GM19193 (cell line): ENCODE measurements around the gene EPS8L3.

Source experiments
- POLR2A ChIP-seq: IDR thresholded peaks from 4 replicates; pipeline ENCODE4 v1.6.1; 2011; ENCODE audit not compliant: insufficient read depth, insufficient read length; ENCODE audit errors: extremely low read depth

Gene EPS8L3

GRCh38 chr1:109773203-109773899 is 9.6 kb upstream of the EPS8L3 start:
- TF ChIP-seq POLR2A, result no peak

- no peak for TF ChIP-seq POLR2A
These were observed 9.0 kb upstream of the EPS8L3 start for GRCh38 chr1:109772658-109773202.

DNA sequence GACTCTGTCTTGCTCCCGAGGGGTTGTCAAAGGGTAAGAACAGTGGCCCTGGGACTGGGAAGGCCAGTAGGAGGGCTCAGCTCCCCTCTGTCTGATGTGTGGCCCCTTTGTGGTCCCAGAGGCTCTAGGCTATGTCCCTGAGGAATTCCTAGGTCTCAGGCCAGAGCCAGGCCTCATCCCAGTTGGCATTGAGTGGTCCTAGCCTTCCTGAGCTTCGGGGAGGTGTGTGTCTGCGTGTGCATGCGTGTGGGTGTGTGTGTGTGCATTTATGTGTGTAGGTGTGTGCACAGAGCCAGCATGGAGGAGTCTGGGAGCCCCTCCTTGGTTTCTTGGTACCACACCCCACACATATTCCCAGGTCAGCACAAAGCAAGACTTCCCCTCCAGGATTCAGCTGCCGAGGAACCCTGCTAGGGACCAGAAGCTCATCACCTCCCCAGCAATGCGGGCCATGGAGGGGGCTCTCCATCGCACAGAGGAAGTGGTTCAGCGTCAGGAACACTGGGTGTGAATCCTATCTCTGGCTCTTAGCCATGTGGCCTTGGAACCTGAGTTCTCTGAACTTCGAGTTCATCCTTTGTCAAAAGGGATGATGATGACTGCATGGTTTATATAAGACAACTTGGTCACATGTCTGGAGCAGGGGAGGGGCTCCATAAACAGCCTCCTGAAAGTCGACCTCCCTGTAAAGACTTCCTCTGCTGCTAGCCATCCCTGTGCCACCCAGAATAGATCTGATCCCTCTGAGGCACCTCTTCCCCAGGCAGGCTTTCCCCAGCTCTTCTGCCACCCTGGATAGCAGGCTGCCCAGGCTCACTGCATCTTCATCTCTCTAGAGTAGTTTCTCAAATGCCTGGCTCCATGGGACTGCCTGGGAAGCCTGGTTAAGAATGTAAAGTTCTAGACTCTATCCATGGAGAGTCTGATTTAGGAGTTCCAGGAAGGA is 8.3 kb upstream of the EPS8L3 start:
- TF ChIP-seq POLR2A, result no peak

DNA sequence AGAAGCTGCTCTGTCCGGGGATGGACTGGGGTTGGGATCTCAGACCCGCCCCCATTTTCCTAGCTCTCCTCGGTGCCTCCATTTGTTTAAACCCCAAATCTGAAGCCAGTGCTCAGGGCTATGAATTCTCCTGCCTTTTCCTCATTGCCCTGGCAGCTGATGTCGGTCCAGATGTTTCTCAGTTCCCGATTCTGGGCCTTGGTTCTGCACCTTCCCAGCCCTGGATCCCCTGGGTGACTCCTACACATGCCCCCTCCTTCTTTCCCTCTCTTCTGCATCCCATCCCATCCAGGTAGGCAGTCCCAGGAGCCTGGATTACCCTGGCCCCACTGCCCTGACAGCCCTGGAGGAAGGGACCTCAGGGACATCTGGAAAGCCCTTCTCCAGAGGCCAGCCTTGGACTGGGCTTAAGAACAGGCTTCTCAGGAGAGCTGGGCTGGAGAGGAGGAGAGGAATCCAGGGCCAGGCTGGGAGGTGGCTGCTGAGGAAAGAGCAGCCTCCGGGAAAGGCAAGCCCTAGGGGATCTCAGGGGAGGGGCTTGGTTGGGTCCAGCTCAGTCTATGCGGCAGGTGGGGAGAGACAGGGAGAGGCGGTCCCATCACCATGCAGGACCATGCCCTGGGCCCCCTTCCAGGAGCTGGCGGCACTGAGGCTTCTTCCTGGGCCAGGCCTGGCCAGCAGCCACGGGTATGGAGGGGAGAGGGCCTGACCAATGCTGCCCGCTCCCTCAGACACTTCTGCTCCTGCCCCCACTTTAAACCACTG is 6.8 kb upstream of the EPS8L3 start:
- no peak for TF ChIP-seq POLR2A

DNA sequence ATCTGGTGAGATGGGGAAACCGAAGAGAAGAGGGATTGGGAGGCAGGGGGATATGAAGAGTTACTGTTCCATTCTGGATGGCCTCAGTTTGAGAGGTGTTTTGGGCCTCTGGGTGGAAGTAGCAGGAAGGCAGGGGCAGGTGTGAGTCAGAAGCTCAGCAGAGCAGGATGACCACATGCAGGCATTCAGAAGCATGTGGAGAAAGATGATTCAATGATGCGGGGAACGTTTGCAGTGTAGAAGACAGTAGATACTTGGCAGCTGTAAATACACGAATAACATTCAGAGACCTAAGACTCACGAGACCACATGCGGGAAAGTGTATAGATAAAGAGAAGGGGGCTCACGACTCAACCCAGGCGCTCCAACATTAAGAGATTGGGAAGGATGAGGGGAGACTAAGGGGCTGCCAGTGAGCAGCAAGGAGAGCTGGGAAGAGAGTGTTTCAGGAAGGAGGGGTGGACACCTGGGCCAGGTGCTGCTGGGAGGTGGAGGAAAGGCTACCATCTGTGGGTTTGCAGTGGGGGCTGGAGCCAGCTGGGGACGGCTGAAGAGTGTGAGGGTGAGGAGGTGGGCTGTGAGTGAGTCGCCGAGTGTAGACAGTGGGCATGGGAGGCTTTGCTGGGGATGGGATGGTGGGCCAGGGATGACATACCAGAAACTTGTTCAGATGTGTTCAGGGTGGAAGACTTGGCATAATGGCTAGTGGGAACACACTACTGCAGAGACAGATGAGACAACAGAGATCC is 5.8 kb upstream of the EPS8L3 start:
- no peak for TF ChIP-seq POLR2A

GRCh38 chr1:109768820-109769219 is 5.1 kb upstream of the EPS8L3 start:
- TF ChIP-seq POLR2A, result no peak

DNA sequence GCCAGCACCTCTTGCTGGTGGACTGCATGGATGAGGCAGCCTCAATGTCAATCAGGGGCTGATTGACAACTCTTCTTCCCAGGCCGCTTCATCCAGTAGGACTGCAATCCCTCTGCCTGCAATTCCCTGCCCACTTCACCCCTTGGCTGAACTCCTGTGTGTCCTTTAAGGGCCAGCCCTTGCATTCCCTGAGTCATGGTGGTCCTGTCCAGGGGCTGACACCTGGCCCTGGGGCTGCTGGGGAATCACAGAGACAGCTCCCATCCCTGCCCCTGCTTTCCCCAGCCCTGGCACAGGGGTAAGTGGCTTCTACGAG is 4.6 kb upstream of the EPS8L3 start:
- TF ChIP-seq POLR2A, result no peak

DNA sequence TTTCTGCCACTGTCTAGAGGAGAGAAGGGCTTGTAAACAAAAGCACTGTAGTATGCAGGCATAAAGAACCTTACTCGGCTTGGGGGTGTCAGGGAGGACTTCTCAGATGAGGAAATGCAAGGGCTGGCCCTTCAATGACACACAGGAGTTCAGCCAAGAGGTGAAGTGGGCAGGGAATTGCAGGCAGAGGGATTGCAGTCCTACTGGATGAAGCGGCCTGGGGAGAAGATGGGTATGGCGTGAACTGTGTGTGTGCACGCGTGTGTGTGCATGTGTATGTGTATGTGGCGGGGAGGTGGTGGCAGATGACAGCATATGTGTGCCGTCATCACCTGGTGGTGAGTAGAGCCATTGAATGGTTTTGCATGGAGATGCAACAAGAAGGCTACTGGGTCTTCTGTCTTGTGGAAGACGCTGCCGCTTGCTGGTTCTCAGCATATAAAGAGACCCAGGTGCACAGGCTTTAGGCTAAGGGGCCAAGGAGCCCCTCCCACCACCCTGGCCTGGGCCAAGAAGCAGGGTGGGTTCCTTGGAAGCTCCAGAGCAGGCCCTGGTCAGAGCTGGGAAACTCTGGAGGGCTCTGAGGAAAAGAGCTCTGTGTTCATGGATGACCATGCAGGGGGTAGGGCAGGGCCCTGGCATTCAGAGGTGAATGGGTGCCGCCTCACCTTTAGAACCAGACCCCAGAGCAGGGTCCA is 4.1 kb upstream of the EPS8L3 start:
- TF ChIP-seq POLR2A, result no peak

DNA sequence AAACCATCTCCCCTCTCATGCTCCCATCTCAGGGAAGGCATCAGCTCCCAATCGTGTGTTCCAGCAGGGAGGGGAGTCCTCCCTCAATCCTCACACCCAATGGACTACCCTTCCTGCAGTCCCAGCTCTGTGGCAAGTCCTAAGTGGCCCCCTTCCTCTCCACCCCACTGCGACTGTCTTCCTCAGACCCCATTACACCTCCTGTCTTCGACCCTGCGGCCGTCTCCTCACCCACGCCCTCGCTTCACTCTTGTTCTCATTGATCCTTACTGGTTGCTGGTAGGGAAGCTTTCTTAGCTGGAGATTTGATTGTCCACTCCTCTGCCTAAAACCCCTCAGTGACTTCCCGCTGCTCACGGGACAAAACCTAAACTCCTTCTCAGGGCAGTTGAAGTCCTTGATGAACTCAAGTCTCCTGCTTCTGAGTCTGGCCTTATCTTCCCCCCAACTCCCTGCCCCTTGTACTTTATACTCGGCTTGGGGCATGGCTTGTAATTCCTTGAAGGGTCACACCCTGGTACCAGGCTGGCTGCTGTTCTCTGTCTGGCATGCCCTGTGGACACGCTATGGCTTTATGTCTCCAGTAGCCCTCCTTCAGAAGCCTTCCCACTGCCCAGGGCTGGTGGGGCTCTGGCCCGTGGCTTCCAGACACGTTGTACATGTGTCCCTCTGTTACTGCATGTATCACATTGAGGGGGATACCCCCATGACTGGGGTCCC is 2.3 kb upstream of the EPS8L3 start:
- TF ChIP-seq POLR2A, result no peak

DNA sequence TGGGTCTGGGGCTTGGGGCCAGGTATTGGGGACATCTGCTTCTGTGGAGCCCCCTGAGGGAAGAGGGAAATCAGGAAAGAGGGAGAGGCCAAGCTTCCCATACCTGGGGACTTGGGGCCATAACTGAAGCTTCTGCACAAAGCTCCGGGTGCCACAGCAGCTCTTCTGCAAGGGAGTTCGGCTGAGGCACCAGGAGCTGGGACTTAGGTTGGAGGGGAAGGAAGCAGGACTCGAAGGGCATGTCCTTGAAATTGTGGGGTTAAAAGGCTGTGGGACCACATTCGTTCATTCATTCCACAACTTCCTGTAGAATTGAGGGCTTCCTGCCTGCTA is 1.7 kb upstream of the EPS8L3 start:
- TF ChIP-seq POLR2A, result no peak

- no peak for TF ChIP-seq POLR2A
These were observed 1.1 kb upstream of the EPS8L3 start for GRCh38 chr1:109764561-109765482.

DNA sequence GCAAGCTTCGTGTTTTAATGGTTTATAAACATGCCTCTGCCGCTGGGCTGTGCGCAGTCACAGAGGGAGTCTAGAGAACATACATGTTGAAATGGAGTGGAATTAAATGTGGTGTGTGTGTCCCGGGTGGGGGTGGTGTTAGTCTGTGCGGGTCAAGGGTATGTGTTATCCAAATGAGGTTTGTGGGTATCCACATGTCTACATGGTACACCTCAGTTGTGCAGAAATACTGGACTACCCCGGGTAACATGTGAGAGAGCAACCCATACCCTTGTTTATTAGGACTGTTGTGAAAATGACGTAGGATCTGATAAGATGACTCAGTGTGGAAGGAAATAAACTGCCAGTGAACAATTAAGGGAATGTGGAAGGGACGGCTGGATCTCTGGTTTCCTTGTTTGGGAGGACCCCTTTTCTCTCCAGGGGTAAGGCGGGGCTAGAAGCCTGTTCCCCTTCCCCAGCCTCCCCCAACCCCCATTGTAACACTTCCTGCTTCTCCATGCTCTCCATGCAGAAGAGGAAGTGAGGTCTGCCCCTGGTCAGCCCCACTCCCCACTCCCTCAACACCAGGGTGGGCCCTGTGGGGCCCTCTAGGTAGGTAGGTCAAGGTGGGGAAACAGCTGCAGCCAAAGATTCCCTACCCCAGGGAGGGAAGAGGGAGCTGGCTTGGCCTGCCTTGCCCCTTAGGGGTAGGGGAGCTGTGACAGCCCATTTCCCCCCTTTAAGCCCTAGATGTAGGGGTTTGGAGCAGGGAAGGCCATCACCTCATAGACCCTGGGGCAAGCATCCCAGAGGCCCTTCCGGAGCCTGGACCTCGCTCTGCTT is 690 bp downstream of the EPS8L3 start:
- no peak for TF ChIP-seq POLR2A

DNA sequence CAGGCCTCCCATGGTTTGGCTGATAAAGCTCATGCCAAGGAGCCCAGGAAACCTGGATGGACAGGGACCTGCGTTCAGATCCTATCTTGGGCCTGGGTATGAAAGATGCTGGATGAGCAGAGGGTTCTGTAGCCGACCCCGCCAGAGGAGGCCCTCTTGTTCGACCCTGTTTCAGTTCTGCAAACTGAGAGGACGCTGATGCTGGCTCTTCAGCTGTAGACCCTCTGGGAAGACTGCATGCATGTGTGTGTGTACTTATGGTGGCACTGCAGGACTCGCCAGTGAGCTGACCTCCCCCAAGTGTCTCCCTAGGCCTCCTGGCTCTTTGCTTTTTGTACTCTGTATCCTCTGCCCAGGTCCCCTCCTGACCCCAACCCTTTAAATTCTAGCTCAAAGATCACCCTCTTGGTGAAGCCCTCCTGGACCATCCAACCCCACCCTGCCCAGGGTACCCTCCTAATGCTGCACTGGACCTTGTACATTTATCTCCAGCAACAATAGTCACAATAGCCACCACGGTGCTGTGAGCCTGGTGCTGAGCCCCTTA is 1.6 kb downstream of the EPS8L3 start:
- no peak for TF ChIP-seq POLR2A
